ENCODE measurements around the gene KIAA0040.

- TF ChIP-seq CTCF (IDR thresholded peaks at IDR 0.05 in 2 of 3, conservative IDR thresholded peaks at IDR 0.05 in 1 of 3; ENCODE audit: borderline replicate concordance in 1 of 3, insufficient read depth in 1 of 3, low read depth in 2 of 3, low read length in 2 of 3): peak in 1 of 3 experiments; percentile 40; a peak in 1 of 6 replicates
- no peak for TF ChIP-seq SP1 (IDR thresholded peaks at IDR 0.05; ENCODE audit: low read depth)
- no peak for TF ChIP-seq POLR2AphosphoS5 (IDR thresholded peaks at IDR 0.05; ENCODE audit: low read depth, low read length)
Observed at GRCh38 chr1:175221557-175222175, 29.1 kb upstream of the KIAA0040 start.

Measured in HCT116 (cell line).